Measurements from ENCODE around the gene CIDEB. TPM values are rescaled to one million over a fixed set of nuclear protein-coding genes. Genes with fewer than 3 reads are reported as not detected.

Gene CIDEB
- total and polyA plus RNA-seq, 2 donors from 2014 or later, result 22.4 to 49.7 TPM

GRCh38 chr14:24321212-24321975, 13.6 kb upstream of the CIDEB start:
- intact Hi-C loops (cut with DNase I), result no loop called here
- DNase-seq, result no peak
- no peak for TF ChIP-seq CTCF (IDR thresholded peaks at IDR 0.05; ENCODE audit: borderline replicate concordance, extremely low read depth, insufficient read depth)
- peaks cover 0 to under 1% (median 0%) of the 10 kb centered on the region in 3 donors for H3K4me1 ChIP-seq (ENCODE audit: control insufficient read depth in 2 of 3, insufficient read depth in 2 of 3, low read depth in 1 of 3, low read length in 3 of 3)
- no peaks in the 10 kb centered on the region for H3K36me3 ChIP-seq (ENCODE audit: control insufficient read depth in 2 of 3, insufficient read depth in 3 of 3, low read length in 3 of 3)
- no peaks in the 10 kb centered on the region for H3K9me3 ChIP-seq (ENCODE audit: control insufficient read depth in 2 of 3, insufficient read depth in 1 of 3, low read length in 3 of 3)
- no peak overlapping the region for H3K9ac ChIP-seq (ENCODE audit: low read length in 3 of 3)
- no peak overlapping the region for H3K4me3 ChIP-seq (ENCODE audit: low read length in 3 of 3)
- peaks cover 5% of the 10 kb centered on the region for H3K27me3 ChIP-seq (ENCODE audit: control insufficient read depth, insufficient read depth, low read length)
- no peak overlapping the region for H3K27ac ChIP-seq (ENCODE audit: low read depth in 2 of 2, low read length in 2 of 2)
- no peak for FAIRE-seq

DNA sequence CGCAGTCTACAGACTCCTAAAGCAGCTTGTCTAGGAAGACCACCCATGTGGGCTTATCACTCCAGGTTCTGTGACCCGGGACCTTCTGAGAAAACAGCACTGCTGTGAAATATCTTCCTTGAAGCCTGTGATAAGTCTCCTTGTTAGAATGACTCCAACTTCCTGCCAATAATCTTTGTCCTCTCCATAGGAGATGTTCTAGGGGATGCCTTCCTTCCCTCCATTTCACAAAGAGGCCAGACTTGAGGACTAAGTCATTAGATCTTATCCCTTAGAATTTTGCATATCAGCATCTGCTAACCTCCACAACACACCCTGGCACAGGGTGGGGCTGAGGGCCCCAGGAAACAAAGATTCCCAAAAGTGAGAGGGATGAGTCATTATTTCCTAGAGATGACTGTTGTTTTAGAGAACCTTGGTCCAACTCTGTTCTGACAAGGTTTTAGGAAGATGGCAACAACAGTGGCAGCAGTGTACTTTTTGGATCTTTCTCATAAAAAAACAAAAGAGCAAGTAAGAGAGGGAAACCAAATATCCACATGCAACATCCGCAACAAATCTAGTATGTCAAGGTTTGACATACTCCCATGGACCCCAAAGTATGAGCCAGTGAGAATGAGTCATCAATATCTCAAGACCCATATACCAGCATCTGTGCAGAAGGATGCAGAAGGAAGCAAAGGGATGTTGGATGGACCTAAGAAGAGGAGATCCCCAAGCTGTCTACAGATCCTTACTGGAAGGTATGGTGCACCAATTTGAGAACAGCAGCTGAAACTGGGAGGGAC, 9.6 kb upstream of the CIDEB start:
- FAIRE-seq, result no peak
- Histone ChIP-seq H3K9me3 (ENCODE audit: control insufficient read depth in 2 of 3, insufficient read depth in 1 of 3, low read length in 3 of 3) (no peaks in the 10 kb centered on the region), H3K4me3 (ENCODE audit: low read length in 3 of 3) (no peak overlapping the region), H3K27me3 (ENCODE audit: control insufficient read depth, insufficient read depth, low read length) (peaks cover 9% of the 10 kb centered on the region), H3K9ac (ENCODE audit: low read length in 3 of 3) (no peak overlapping the region), H3K4me1 (ENCODE audit: control insufficient read depth in 2 of 3, insufficient read depth in 2 of 3, low read depth in 1 of 3, low read length in 3 of 3) (peaks cover 0 to 17% (median 15%) of the 10 kb centered on the region in 3 donors), H3K27ac (ENCODE audit: low read depth in 2 of 2, low read length in 2 of 2) (no peak overlapping the region), H3K36me3 (ENCODE audit: control insufficient read depth in 2 of 3, insufficient read depth in 3 of 3, low read length in 3 of 3) (no peaks in the 10 kb centered on the region)
- intact Hi-C loops (cut with DNase I), result no loop called here
- no peak for DNase-seq
- TF ChIP-seq CTCF (IDR thresholded peaks at IDR 0.05; ENCODE audit: borderline replicate concordance, extremely low read depth, insufficient read depth), result no peak

- Histone ChIP-seq H3K4me1 (ENCODE audit: control insufficient read depth in 2 of 3, insufficient read depth in 2 of 3, low read depth in 1 of 3, low read length in 3 of 3) (peaks cover 0 to 20% (median 16%) of the 10 kb centered on the region in 3 donors), H3K27ac (ENCODE audit: low read depth in 2 of 2, low read length in 2 of 2) (no peak overlapping the region), H3K9ac (ENCODE audit: low read length in 3 of 3) (no peak overlapping the region), H3K36me3 (ENCODE audit: control insufficient read depth in 2 of 3, insufficient read depth in 3 of 3, low read length in 3 of 3) (no peaks in the 10 kb centered on the region), H3K9me3 (ENCODE audit: control insufficient read depth in 2 of 3, insufficient read depth in 1 of 3, low read length in 3 of 3) (no peaks in the 10 kb centered on the region), H3K4me3 (ENCODE audit: low read length in 3 of 3) (no peak overlapping the region), H3K27me3 (ENCODE audit: control insufficient read depth, insufficient read depth, low read length) (peaks cover 9% of the 10 kb centered on the region)
- TF ChIP-seq CTCF (IDR thresholded peaks at IDR 0.05; ENCODE audit: borderline replicate concordance, extremely low read depth, insufficient read depth), result no peak
- FAIRE-seq, result no peak
- DNase-seq, result peak in 2 of 5 donors; percentile 23 to 69
- intact Hi-C loops (cut with DNase I), result no loop called here
Observed at GRCh38 chr14:24316597-24316950, 8.8 kb upstream of the CIDEB start.

All from kidney (tissue), 14 donors.